H9 (cell line): ENCODE data around the gene LMX1B. TPM values are rescaled to one million over a fixed set of nuclear protein-coding genes. Genes with fewer than 3 reads are reported as not detected.

Source experiments
- DNase-seq: peaks from one replicate; pipeline ENCODE4 v3.0.0-alpha.2; 2017
- H2AFZ ChIP-seq: one replicate; pipeline ENCODE4 v1.6.1; 2013; ENCODE audit warnings: mild to moderate bottlenecking, low read length, control low read depth, moderate library complexity
- H2AK5ac ChIP-seq: 2 replicates; pipeline ENCODE4 v1.6.1; 2013; ENCODE audit warnings: low read length, control low read depth, mixed read lengths; ENCODE audit not compliant: insufficient read length
- H2BK120ac ChIP-seq: one replicate; pipeline ENCODE4 v1.6.1; 2013; ENCODE audit warnings: low read depth, mild to moderate bottlenecking, low read length, control low read depth, inconsistent platforms; ENCODE audit not compliant: poor library complexity, severe bottlenecking
- H2BK12ac ChIP-seq: 2 replicates; pipeline ENCODE4 v1.6.1; 2013; ENCODE audit warnings: low read length, control low read depth, mixed read lengths, low read depth; ENCODE audit not compliant: insufficient read length
- H2BK15ac ChIP-seq: 2 replicates; pipeline ENCODE4 v1.6.1; 2013; ENCODE audit warnings: low read depth, low read length, control low read depth
- H2BK20ac ChIP-seq: one replicate; pipeline ENCODE4 v1.6.1; 2013; ENCODE audit warnings: low read depth, mild to moderate bottlenecking, low read length, control low read depth, inconsistent platforms; ENCODE audit not compliant: poor library complexity, severe bottlenecking
- H2BK5ac ChIP-seq: 2 replicates; pipeline ENCODE4 v1.6.1; 2013; ENCODE audit warnings: low read length, control low read depth, mixed read lengths; ENCODE audit not compliant: insufficient read length
- H3K14ac ChIP-seq: 2 replicates; pipeline ENCODE4 v1.6.1; 2013; ENCODE audit warnings: low read length, control low read depth; ENCODE audit not compliant: insufficient read depth
- H3K18ac ChIP-seq: 2 replicates; pipeline ENCODE4 v1.6.1; 2013; ENCODE audit warnings: low read depth, mild to moderate bottlenecking, mixed read lengths, low read length, control low read depth; ENCODE audit not compliant: insufficient read length
- H3K23ac ChIP-seq: 2 replicates; pipeline ENCODE4 v1.6.1; 2013; ENCODE audit warnings: low read length, control low read depth, mixed read lengths, low read depth; ENCODE audit not compliant: insufficient read length
- H3K23me2 ChIP-seq: 2 replicates; pipeline ENCODE4 v1.6.1; 2013; ENCODE audit warnings: low read depth, mild to moderate bottlenecking, mixed read lengths, low read length, control low read depth; ENCODE audit not compliant: insufficient read length, poor library complexity, severe bottlenecking
- H3K27ac ChIP-seq: 2 replicates; pipeline ENCODE4 v1.5.1; 2013; ENCODE audit warnings: low read length, control low read depth, mixed read lengths, low read depth; ENCODE audit not compliant: insufficient read length
- H3K27me3 ChIP-seq: 2 replicates; pipeline ENCODE4 v1.6.1; 2013; ENCODE audit warnings: low read length, control low read depth, inconsistent platforms; ENCODE audit not compliant: insufficient read depth
- H3K4ac ChIP-seq: 2 replicates; pipeline ENCODE4 v1.6.1; 2013; ENCODE audit warnings: low read depth, mild to moderate bottlenecking, control low read depth, inconsistent platforms, low read length, moderate library complexity
- H3K4me1 ChIP-seq: 2 replicates; pipeline ENCODE4 v1.6.1; 2013; ENCODE audit warnings: low read length, control low read depth, inconsistent platforms; ENCODE audit not compliant: insufficient read depth
- H3K4me2 ChIP-seq: 2 replicates; pipeline ENCODE4 v1.6.1; 2013; ENCODE audit warnings: low read length, control low read depth, mixed read lengths; ENCODE audit not compliant: insufficient read length, insufficient read depth
- H3K56ac ChIP-seq: 2 replicates; pipeline ENCODE4 v1.6.1; 2013; ENCODE audit warnings: low read depth, mild to moderate bottlenecking, mixed read lengths, low read length, control low read depth; ENCODE audit not compliant: insufficient read length
- H3K79me1 ChIP-seq: 2 replicates; pipeline ENCODE4 v1.6.1; 2013; ENCODE audit warnings: low read depth, mild to moderate bottlenecking, moderate library complexity, low read length, control low read depth, inconsistent platforms; ENCODE audit not compliant: insufficient read depth, poor library complexity, severe bottlenecking
- H3K79me2 ChIP-seq: 2 replicates; pipeline ENCODE4 v1.6.1; 2013; ENCODE audit warnings: low read length, control low read depth, inconsistent platforms; ENCODE audit not compliant: insufficient read depth
- H3K9ac ChIP-seq: 2 replicates; pipeline ENCODE4 v1.6.1; 2013; ENCODE audit warnings: low read length, control low read depth, mixed read lengths; ENCODE audit not compliant: insufficient read length; ENCODE audit errors: extremely low read depth
- H3K9me3 ChIP-seq: one replicate; pipeline ENCODE4 v1.6.1; 2013; ENCODE audit warnings: low read depth, low read length, inconsistent platforms; ENCODE audit not compliant: control insufficient read depth
- H3T11ph ChIP-seq: one replicate; pipeline ENCODE4 v1.6.1; 2013; ENCODE audit warnings: mild to moderate bottlenecking, low read length, control low read depth, inconsistent platforms
- H4K20me1 ChIP-seq: one replicate; pipeline ENCODE4 v1.6.1; 2013; ENCODE audit not compliant: control insufficient read depth, insufficient read length, insufficient read depth
- H4K5ac ChIP-seq: 2 replicates; pipeline ENCODE4 v1.6.1; 2013; ENCODE audit warnings: low read depth, mild to moderate bottlenecking, mixed read lengths, low read length, control low read depth; ENCODE audit not compliant: insufficient read length
- H4K8ac ChIP-seq: replicated peaks from 2 replicates; pipeline ENCODE4 v1.6.1; 2013; ENCODE audit warnings: low read length, control low read depth, mixed read lengths, low read depth; ENCODE audit not compliant: insufficient read length
- H4K91ac ChIP-seq: 2 replicates; pipeline ENCODE4 v1.6.1; 2013; ENCODE audit warnings: low read depth, mild to moderate bottlenecking, moderate library complexity, mixed read lengths, low read length, control low read depth; ENCODE audit not compliant: insufficient read length
- H3K27ac Mint-ChIP-seq, 3 experiments: 2 replicates in 2 of 3; 3 replicates in 1 of 3; pipeline ENCODE4 v1.8.0; 2020 to 2021; ENCODE audit warnings: mixed read lengths in 3 of 3, mild to moderate bottlenecking in 1 of 3, moderate library complexity in 1 of 3
- H3K27me3 Mint-ChIP-seq: 2 replicates; pipeline ENCODE4 v1.8.0; 2021; ENCODE audit warnings: low read depth, mild to moderate bottlenecking, moderate library complexity, mixed read lengths
- H3K36me3 Mint-ChIP-seq, 3 experiments: 2 replicates in 2 of 3; 3 replicates in 1 of 3; pipeline ENCODE4 v1.8.0; 2020 to 2021; ENCODE audit warnings: low read depth in 3 of 3, mixed read lengths in 3 of 3; ENCODE audit not compliant: insufficient read depth in 1 of 3
- H3K4me1 Mint-ChIP-seq, 2 experiments: 2 replicates each; pipeline ENCODE4 v1.8.0; 2020; ENCODE audit warnings: mixed read lengths in 2 of 2
- H3K4me3 Mint-ChIP-seq, 2 experiments: 2 replicates in 1 of 2; 3 replicates in 1 of 2; pipeline ENCODE4 v1.8.0; 2020 to 2021; ENCODE audit warnings: mild to moderate bottlenecking in 2 of 2, mixed read lengths in 2 of 2, moderate library complexity in 1 of 2
- H3K9me3 Mint-ChIP-seq, 2 experiments: 2 replicates in 1 of 2; 3 replicates in 1 of 2; pipeline ENCODE4 v1.8.0; 2020; ENCODE audit warnings: mild to moderate bottlenecking in 2 of 2, mixed read lengths in 2 of 2, moderate library complexity in 1 of 2
- CTCF ChIP-seq: fragments of 200-600 bp; sonication (generic); conservative IDR thresholded peaks from 3 replicates; pipeline ENCODE4 v1.8.0; 2021; ENCODE audit warnings: antibody characterized with exemption, mild to moderate bottlenecking
- WGBS: extraction: QIAGEN DNeasy Blood & Tissue Kit; methylation state at CpG from one replicate; pipeline ENCODE4 v1.1.7; 2013; ENCODE audit warnings: missing lambda C conversion rate, low lambda C conversion rate, mixed read lengths; ENCODE audit not compliant: insufficient read length; ENCODE audit errors: extremely low coverage; 5-methylcytosine and 5-hydroxymethylcytosine counted together
- total RNA-seq: library from RNA; stranded (reverse); gene quantifications from 2 replicates; pipeline ENCODE4 v1.2.1, GENCODE V29; 2021

The LMX1B gene
- total RNA-seq, 1 experiment from 2014 or later: 0.85 TPM

GRCh38 chr9:126581893-126582292 is 31.8 kb upstream of the LMX1B start:
- peaks cover 13 to 18% of the 10 kb centered on the region in 2 experiments for H3K4me1 Mint-ChIP-seq
- Histone ChIP-seq H3K18ac (no peak overlapping the region), H4K20me1 (no peaks in the 10 kb centered on the region), H3K27me3 (no peaks in the 10 kb centered on the region), H3K4ac (no peak overlapping the region), H3K79me2 (no peaks in the 10 kb centered on the region), H3K14ac (no peak overlapping the region), H2AK5ac (no peak overlapping the region), H4K8ac (no peak overlapping the region), H2BK15ac (no peak overlapping the region), H3K4me2 (no peak overlapping the region), H3K4me1 (no peaks in the 10 kb centered on the region; the same call in 1 of the 2 replicates), H4K91ac (no peak overlapping the region), H3K9ac (no peak overlapping the region), H2AFZ (no peak overlapping the region), H3K9me3 (no peaks in the 10 kb centered on the region), H2BK20ac (no peak overlapping the region), H3K56ac (no peak overlapping the region), H2BK120ac (no peak overlapping the region), H3K23ac (no peak overlapping the region), H3K79me1 (no peaks in the 10 kb centered on the region), H2BK5ac (no peak overlapping the region), H3K27ac (no peak overlapping the region), H3K23me2 (no peaks in the 10 kb centered on the region), H3T11ph (no peak overlapping the region), H4K5ac (no peak overlapping the region), H2BK12ac (no peak overlapping the region)
- TF ChIP-seq CTCF: no peak
- peaks cover 0 to 2% of the 10 kb centered on the region in 2 experiments; a peak in 1 of 5 replicates for H3K9me3 Mint-ChIP-seq
- peaks cover 24% of the 10 kb centered on the region for H3K27me3 Mint-ChIP-seq
- H3K4me3 Mint-ChIP-seq: no peak overlapping the region
- H3K36me3 Mint-ChIP-seq: no peaks in the 10 kb centered on the region
- H3K27ac Mint-ChIP-seq: no peak overlapping the region
- WGBS: no CpG with 5 or more reads among the region's 9 CpGs
- no peak for DNase-seq
